ENCODE results near the gene CLP1.
"Not testable (repeated sequence)": the region's sequence is repeated elsewhere in the genome, so short reads cannot be mapped to it uniquely, and the experiment has no call there.

Gene CLP1

GRCh38 chr11:57641011-57641807 is 16.4 kb upstream of the CLP1 start:
- DNase-seq: no peak

- no peak for DNase-seq
These were observed 13.8 kb upstream of the CLP1 start for GRCh38 chr11:57643802-57644201.

- DNase-seq: peak; percentile 88
These were observed 12.5 kb upstream of the CLP1 start for GRCh38 chr11:57644748-57645688.

DNA sequence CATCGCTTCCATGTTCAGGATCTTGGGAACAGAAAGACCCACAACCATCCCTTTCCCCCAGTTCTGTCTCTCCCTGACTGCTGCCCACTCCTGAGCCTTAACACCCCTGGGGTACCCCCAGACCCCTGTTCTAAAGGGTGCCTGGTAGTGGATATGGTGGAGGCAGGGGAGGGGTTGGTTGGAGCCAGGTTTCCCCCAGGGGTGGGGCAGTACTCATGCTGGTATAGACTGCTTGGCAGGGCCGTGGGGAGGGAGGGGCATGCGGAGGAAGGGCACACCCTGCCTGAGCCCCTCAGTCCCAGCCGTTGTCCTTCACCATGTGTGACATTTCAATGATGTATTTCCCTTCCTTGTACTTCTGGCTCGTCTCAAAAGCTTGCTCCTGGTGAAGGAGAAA is 11.9 kb upstream of the CLP1 start:
- no peak for DNase-seq

- no peak for DNase-seq
These were observed 11.3 kb upstream of the CLP1 start for GRCh38 chr11:57646194-57646798.

DNA sequence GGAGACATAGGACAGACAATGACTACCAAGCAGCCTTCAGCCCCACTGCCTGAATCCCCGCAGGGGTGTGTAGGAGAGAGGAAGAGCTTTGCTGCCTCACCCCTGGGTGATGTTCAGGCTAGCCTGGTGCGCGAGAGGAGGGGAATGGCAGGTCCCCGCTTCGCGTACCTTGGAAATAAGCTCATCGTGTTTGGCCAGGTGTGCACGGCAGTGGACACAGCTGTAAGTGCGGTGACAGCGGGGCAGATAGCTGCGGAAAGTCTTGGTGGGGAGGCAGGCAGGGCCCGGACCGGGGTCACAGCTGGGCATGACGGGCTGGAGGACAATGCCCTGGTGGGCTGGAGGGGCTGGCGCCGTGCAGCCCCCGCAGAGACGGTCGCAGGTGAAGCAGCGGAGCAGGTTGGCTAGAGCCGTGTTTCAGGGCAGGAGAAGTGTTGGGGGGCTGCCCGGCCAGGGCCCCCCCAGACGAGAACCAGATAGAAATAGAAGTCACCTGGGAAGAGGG is 10.7 kb upstream of the CLP1 start:
- no peak for DNase-seq

DNA sequence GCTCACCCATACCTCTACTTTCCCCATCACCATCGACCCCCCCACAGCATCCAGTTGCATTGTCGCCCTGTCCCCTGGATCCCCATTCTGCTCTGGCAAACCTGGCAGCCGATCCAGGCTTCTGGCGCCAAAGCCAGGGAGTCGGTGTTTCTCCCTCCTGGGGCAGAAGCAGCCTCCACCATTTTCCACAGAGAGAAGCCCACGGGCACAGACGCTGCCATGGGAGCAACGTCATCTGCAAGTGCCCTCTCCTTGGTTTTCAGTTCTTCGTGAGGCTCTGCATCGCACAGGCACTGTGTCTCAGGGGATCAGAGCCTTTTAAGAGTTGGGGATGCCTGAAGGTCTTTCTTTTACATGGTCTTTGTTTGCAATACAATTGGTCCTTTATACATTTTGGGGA is 10.2 kb upstream of the CLP1 start:
- no peak for DNase-seq

- DNase-seq: no peak
These were observed 9.4 kb upstream of the CLP1 start for GRCh38 chr11:57647960-57648800.

- DNase-seq: no peak
These were observed 8.5 kb upstream of the CLP1 start for GRCh38 chr11:57648801-57649735.

DNA sequence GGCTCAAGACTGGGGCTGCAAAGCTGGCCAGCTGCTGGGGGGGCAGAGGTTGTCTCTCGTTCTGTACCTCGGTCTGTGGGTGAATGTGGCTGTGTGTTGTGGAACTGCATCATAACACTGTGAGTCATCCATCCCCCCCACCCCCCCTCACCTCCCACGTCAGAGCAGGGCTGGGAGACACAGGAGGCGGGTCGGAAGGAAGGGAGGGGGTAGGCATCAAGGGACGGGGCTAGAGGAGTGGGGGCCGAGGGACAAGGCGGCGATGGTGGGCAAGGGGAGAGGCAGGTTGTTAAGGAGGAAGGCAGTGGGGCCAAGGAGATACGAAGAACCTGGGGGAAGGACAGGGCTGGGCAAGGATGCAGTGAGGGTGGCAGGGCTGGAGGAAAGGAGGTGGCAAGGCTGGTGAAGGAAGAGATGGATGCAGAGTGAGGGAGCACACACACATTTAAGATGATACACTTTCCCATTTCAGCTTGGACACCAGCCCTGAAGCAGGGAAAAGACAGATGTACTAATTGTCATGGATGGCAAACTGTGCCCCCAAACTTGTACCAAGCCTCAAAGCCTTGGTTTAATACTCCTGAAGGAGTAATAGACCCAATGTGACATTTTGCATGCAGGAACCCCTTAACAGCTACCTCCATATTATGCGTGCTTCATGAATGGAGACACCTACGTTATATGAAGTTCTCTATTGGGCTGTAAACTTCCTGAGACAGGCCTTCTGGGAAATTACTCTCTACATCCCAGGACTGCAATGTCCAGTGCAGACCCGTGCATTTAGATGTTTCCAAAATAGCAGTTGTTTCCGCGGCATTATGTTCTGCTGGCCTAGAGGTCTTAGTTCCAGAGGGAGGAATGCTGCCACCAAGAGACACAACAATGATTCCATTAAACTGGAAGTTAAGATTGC is 7.5 kb upstream of the CLP1 start, which contains the start of gene YPEL4:
TSS of gene YPEL4 (minus strand) at position 87 of the 913 bp plus-strand sequence. CDS start 2,805 bp downstream, outside the sequence.
- DNase-seq: peak; percentile 68

DNA sequence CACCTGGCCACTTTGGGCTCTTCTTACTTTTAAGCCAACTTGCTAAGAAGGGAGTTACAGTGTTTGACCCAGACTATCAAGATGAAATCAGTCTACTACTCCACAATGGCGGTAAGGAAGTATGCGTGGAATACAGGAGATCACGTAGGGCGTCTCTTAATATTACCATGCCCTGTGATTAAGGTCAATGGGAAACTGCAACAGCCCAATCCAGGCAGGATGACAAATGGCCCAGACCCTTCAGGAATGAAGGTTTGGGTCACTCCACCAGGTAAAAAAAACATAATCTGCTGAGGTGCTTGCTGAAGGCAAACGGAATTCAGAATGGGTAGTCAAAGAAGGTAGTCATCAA is 6.8 kb upstream of the CLP1 start:
- no peak for DNase-seq

DNA sequence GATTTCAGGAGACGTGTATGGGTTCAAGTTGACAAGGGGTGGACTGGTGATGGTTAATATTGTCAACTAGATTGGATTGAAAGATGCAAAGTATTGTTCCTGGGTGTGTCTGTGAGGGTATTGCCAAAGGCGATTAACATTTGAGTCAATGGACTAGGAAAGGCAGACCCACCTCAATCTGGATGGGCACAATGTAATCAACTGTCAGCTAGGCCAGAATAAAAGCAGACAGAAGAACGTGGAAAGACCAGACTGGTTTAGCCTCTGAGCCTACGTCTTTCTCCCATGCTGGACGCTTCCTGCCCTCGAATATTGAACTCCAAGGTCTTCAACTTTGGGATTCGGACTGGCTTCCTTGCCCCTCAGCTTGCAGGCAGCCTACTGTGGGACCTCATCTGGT is 6.2 kb upstream of the CLP1 start:
- DNase-seq: no peak

GRCh38 chr11:57652230-57652629 is 5.3 kb upstream of the CLP1 start:
- DNase-seq: not testable (repeated sequence)

GRCh38 chr11:57652662-57653061 is 4.9 kb upstream of the CLP1 start:
- DNase-seq: no peak

- no peak for DNase-seq
These were observed 4.4 kb upstream of the CLP1 start for GRCh38 chr11:57653163-57653562.

DNA sequence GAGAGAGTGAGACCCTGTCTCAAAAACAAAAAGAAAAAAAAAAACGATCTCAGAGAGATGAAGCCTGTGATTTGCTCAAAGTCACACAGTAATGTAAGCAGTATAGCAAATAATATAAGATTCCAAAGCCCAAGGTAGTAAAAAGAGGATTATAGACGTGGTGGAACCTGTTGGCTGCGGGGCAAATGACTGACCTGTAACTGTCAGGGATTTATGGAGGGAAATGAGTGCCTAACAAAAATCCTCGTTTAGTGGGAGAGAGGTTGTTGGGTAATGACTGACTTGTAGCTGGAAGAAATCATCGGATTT is 723 bp upstream of the CLP1 start:
- DNase-seq: no peak

DNA sequence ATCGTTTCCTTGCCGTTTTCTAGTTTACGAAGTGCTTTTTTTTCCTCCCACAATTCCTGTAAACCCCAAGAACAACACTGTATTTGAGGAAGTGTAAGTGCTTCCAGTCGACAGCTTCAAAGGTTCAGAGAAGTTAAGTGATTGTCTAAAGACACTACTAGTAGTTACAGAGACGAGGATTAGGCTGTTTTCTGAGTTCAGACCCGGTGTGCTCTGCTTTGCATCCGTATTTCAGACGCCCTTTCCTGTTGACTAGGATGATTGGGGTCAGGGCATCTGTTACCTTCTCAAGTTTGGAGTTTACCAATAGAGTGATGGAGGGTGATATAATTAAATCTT is 430 bp downstream of the CLP1 start:
- no peak for DNase-seq

DNA sequence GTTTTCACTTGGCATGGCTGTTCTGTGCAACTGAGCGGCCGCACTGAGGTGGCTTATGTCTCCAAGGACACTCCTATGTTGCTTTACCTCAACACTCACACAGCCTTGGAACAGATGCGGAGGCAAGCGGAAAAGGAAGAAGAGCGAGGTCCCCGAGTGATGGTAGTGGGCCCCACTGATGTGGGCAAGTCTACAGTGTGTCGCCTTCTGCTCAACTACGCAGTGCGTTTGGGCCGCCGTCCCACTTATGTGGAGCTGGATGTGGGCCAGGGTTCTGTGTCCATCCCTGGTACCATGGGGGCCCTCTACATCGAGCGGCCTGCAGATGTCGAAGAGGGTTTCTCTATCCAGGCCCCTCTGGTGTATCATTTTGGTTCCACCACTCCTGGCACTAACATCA is 2.1 kb downstream of the CLP1 start:
- no peak for DNase-seq

- DNase-seq: no peak
These were observed 5.3 kb downstream of the CLP1 start for GRCh38 chr11:57662893-57663292.

- DNase-seq: no peak
These were observed 6.4 kb downstream of the CLP1 start for GRCh38 chr11:57663975-57664374.
